ENCODE data around the gene CTU1.

Gene CTU1

DNA sequence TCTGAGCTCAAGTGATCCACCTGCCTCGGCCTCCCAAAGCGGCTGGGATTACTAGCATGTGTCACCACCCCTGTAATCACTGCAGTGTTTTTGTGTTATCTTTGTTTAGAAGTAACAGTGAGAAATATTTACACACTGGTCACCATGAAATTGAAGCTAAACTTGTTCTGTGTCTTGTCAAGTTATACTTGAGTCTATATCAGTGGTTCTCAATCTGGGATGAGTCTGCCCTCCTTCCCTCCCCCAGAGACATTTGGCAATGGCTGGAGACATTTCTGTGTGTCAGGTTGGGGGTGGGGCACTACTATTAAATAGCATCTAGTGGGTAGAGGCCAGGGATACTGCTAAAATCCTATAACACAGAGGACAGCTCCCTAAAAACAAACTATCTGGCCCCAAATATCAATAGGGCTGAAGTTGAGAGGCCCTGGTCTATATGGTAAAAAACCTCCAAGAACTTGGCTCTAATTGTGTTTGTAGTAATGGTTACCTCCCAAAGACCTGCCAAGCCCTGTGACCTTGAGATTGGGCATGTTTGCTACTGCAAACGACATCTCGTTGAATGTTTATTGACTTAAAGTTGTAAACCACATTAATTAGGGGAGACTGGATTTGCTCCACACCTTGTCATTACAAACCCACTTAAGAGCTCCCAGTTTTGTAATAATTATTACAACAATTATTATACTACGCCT lies 6.9 kb downstream of the CTU1 start:
- no peak for DNase-seq

DNA sequence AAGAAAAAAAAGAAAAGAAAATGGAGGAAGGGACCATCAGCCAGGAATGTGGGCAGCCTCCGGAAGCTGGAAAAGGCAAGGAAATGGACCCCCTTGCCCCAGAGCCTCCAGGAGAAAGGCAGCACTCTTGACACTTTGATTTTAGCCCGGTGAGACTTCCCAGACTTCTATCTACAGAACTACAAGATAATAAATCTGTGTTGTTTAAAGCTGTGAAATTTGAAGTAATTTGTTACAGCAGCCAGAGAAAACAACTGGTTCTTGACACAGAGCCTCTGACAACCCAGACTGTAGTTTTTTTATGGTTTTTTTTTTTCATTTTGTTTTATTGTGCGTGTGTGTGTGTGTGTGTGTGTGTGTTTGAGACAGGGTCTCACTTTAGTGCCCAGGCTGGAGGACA lies 7.6 kb downstream of the CTU1 start:
- DNase-seq: no peak

DNA sequence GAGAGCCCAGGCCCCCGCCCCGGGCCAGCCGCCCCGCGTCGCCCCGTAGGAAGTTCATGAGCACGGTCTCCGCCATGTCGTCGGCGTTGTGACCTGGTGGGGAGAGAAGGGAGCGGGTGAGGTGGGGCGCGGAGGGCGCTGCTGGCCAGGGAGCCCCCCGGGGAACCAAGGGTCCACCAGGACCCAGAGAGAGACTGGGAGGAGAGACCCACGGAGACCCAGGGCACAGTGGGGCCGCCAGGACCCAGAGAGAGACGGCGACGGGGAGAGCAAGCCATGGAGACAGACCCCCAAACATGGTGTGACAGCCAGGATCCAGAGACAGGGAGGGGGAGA lies 9.2 kb downstream of the CTU1 start:
- no peak for DNase-seq

- no peak for DNase-seq
Observed at GRCh38 chr19:51098365-51099046, 9.7 kb downstream of the CTU1 start.

- no peak for DNase-seq
Observed at GRCh38 chr19:51097796-51098195, 10.4 kb downstream of the CTU1 start.

DNA sequence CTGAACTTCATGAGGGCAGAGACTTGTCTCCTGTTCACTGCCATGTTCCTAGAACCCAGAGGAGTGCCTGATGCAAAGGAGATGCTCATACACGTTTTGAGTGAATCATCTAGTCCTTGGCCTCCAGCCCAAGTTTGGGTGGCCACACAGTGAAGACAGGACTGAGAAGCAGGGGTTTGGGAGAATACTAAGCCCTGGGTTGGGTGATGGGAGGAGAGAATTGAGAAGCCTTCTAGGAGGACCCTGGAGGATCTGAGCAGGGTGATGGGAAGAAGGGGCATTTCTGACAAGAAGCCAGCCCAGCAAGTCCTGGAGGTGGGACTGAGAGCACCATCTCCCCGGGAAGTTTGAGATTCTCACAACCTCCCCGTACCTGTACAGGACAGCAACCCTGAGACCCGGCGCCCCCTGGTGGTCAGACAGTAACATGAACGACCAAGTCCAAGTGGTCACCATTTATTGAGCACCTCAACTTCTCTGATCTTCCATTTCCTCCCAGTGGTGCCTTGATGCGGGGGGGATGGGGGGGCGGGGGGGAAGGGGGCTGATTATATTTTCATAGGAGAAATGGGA lies 11.0 kb downstream of the CTU1 start:
- DNase-seq: no peak

DNA sequence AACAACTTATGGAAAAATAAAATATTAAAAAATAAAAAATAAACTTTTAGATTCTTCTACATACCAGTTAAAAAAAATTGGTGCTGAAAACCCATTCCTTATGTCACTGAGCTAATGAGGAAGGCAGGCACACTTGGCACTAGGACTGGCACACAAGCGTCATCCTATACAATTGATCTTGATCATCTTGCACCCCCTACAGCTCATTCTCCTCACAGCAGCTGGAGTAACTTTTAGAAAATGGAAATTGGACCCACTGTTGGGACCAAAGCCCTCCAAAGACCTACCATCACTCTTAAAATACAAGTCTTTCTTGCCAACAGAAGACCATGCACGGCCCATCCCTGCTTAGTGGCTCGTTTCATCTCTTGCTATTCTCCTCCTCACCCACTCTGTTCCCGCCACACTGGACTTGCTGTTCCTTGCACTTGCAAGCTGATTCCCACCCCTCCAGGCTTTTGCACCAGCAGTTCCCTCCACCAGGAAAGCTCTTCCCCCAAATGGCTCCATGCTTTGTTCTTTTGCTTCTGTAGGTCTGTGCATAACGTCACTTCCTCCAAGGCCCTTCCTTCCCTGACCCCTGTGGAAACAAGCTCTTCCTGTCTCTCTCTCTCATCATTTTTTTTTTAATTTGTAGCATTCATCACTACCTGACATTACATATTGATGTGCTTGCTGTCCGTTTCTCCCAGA lies 11.6 kb downstream of the CTU1 start:
- no peak for DNase-seq

DNA sequence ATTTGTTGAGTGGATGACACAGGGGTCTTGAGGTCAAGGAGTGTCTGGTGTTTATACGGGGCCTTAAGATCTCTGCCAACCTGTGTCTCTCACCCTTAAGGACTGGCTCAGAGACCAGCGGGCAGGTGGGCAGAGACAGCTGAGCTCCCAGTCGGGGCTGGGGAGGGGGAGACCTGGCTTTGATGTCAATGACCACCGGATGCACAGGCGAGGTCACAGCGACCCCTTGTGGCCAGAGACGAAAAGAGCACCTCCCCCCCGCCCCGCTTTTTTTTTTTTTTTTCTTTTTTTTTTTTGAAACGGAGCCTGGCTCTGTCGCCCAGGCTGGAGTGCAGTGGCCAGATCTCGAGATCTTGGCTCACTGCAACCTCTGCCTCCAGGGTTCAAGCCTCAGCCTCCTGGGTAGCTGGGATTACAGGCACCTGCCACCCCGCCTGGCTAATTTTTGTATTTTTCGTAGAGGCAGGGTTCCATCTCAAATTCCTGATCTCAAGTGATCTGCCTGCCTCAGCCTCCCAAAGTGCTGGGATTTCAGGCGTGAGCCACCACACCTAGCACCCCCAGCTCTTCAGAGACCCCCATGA lies 13.4 kb downstream of the CTU1 start:
- no peak for DNase-seq

- DNase-seq: no peak
Observed at GRCh38 chr19:51093510-51094345, 14.5 kb downstream of the CTU1 start.

- DNase-seq: no peak
Observed at GRCh38 chr19:51093101-51093500, 15.1 kb downstream of the CTU1 start.

GRCh38 chr19:51091895-51092873 lies 16.0 kb downstream of the CTU1 start:
- DNase-seq: no peak

- no peak for DNase-seq
Observed at GRCh38 chr19:51091126-51091525, 17.1 kb downstream of the CTU1 start.

GRCh38 chr19:51090471-51090870 lies 17.7 kb downstream of the CTU1 start:
- no peak for DNase-seq

- DNase-seq: no peak
Observed at GRCh38 chr19:51089786-51090185, 18.4 kb downstream of the CTU1 start.

DNA sequence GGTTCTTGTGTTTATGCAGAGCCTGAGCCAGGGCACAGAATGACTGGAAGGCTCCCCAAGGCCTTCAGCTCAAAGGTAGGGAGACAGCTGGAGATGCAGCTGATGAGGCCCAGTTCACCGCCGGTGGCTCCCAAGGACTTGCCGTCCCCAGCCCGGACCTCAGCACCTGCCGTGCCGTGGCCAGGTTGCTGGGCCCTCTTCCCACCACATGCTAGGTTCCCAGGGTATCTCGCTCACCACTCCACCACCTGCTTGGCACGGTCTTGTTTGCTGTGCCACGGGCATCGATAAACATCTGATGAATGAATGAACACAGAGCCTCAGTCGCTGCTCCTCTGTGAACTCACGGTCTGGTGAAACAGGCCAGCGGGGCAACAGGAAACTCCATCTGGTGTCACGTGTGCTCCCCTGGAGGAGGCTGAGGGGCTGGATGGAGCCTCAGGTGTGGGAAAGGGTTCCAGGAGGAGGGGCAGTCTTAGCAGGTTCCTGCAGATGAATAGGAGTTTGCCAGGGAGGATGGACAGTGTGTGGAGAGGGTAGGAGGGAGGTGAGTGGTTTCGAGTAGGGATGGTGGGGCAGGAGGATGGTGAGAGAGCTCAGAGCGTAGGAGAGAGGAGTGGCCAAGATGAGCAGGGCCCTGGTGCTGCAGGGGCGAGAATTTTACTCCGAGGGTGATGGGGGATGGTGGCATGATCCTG lies 21.9 kb downstream of the CTU1 start:
- DNase-seq: no peak

GRCh38 chr19:51084505-51084904 lies 23.7 kb downstream of the CTU1 start:
- no peak for DNase-seq

DNA sequence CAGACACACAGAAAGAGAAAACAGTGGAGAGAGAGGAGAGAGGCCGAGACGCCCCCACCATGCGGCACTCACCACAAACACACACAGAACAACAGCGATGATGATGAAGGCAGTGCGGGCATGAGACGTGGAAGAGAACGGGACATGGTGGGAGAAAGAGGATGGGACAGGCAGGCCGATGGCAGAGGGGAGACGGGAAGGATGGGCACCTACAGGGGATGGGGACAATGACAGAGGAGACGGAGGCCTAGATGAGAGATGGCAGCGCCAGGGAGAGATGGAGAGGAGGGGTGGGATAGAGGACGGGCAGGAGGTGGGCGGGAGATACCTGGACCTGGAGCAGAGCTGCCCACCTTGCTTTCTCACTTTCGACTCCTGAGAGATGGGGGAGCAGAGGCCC lies 24.4 kb downstream of the CTU1 start:
- no peak for DNase-seq

DNA sequence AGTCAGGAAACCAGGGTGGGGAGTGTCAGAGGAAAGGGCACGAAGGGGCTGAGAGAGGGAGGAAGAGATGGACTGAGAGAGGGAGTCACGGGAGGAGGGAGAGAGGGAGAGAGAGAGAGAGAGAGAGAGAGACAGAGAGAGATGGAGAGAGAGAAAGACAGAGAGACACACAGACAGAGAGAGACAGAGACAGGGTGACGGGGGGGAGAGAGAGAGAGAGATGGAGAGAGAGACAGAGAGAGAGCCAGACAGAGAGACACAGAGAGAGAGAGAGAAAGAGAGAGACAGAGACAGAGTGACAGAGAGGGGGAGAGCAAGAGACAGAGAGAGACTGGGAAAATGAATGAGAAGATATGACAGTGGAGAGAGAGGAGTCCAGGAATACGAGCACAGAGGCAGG lies 25.0 kb downstream of the CTU1 start:
- no peak for DNase-seq

DNA sequence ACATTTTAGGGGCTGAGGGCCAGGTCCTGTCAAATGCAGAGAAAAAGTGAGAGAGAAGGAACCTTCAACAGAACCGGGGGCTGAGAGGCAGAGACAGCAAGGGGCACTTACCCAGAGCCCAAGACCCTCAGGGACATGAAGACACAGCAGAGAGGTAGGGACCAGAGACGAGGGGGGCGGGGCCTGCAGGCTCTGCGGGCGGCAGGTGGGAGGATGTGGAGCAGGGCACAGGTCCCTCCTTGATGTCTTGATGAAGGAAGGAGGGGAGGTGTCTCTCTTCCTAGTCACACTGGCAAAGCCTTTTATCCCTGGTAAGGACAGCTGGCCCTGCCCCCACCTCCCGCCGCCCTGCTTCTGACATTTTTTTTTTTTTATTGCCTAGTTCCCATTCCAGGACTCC lies 25.6 kb downstream of the CTU1 start, which contains the start of gene KLK14:
KLK14 (minus strand) TSS at position 277 of the 400 bp plus-strand sequence; CDS start at position 4, 273 bp downstream.
- no peak for DNase-seq

DNA sequence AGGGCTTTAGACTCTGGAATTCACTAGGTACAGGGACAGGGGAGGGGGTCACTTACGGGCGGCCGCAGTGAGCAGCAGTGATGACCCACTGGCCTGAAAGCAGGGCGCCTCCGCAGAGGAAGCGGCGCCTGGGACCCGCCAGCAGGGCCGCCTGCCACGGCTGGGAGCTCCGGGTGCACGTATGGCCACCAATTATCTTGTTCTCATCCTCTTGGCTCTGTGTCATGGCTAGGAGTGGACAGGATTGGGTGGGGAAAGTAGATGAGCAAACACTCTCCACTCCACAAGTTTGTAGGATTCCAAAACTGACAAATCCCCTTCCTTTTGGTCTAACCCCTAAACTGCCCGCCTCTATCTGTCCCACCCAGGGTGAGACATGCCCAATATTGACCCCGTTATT lies 26.7 kb downstream of the CTU1 start:
- no peak for DNase-seq

Data from NCI-H1694 treated with DMSO at 0.1 percent for 48 hours (cell line).